ENCODE measurements around the gene ZNF697. TPM values are rescaled to one million over a fixed set of nuclear protein-coding genes. Genes with fewer than 3 reads are reported as not detected.

Gene ZNF697
- total and polyA plus RNA-seq, 10 of the 15 experiments (the other 5 are each of a cell fraction or from before 2014, with no cell fraction given), result 0.48 to 5.9 (median 3.0) TPM

GRCh38 chr1:119621705-119622104, 26.4 kb downstream of the ZNF697 start:
- DNase-seq (ENCODE audit: low read depth, low spot score), result no peak
- SMC1A ChIA-PET (ENCODE audit: uncharacterized antibody, unreplicated experiment), result interaction anchor here (1.0 to 1.9 kb wide), 2 partner anchors 41 to 53 kb away, joined by 4 to 10 read pairs; no protein-coding TSS in a partner anchor
- Histone ChIP-seq H3K4me2 (ENCODE audit: control insufficient read depth, insufficient read depth) (no peak overlapping the region), H3K27ac (ENCODE audit: control insufficient read depth, insufficient read depth) (no peak overlapping the region), H3K36me3 (ENCODE audit: control insufficient read depth in 2 of 2, insufficient read depth in 2 of 2, low read length in 1 of 2) (peaks cover 0 to 10% of the 10 kb centered on the region in 2 experiments; a peak in 2 of 4 replicates), H3K4me3 (no peak overlapping the region), H4K20me1 (ENCODE audit: control insufficient read depth, insufficient read depth) (no peaks in the 10 kb centered on the region), H2AFZ (ENCODE audit: control insufficient read depth, low read depth, low read length) (no peak overlapping the region), H3K4me1 (ENCODE audit: control insufficient read depth, insufficient read depth, low read length) (no peaks in the 10 kb centered on the region), H3K9me3 (replicated peaks; ENCODE audit: control insufficient read depth, insufficient read depth, low read length) (no peaks in the 10 kb centered on the region; the same call in 2 of the 3 replicates), H3K9ac (ENCODE audit: control insufficient read depth, insufficient read depth, low read length) (no peak overlapping the region), H3K27me3 (replicated peaks in 1 of 2; ENCODE audit: control insufficient read depth in 2 of 2, insufficient read depth in 2 of 2, low read length in 1 of 2) (no peaks in the 10 kb centered on the region), H3K79me2 (ENCODE audit: control insufficient read depth, insufficient read depth, low read length) (no peaks in the 10 kb centered on the region)
- POLR2A ChIA-PET, result interaction anchor here (0.5 to 1.3 kb wide), 2 partner anchors 41 to 1336 kb away, joined by 3 to 5 read pairs; no protein-coding TSS in a partner anchor
- RAD21 ChIA-PET (ENCODE audit: unreplicated experiment), result interaction anchor here (0.8 to 1.2 kb wide), 4 partner anchors 27 to 54 kb away, joined by 3 to 5 read pairs (median 3); partner anchors contain the start of gene ZNF697
- 54% methylated on average over 4 of the region's 4 CpGs for WGBS (ENCODE audit: insufficient coverage, insufficient replicate concordance, low lambda C conversion rate, missing lambda C conversion rate)
- intact Hi-C loops (cut with micrococcal nuclease; ENCODE audit: unreplicated experiment), result no loop called here
- in situ Hi-C loops (cut with MboI), result no loop called here
- CTCF ChIA-PET, result interaction anchor here (1.0 to 14.9 kb wide), 3 partner anchors 40 to 78 kb away, joined by 3 to 446 read pairs (median 4); no protein-coding TSS in a partner anchor
- no peak for ATAC-seq
- BruUV-seq (replicated peaks), result no TSS peak
- FAIRE-seq, result no peak
- TF ChIP-seq CTCF (IDR thresholded peaks at IDR 0.05 in 2 of 3, conservative IDR thresholded peaks at IDR 0.05 in 1 of 3; ENCODE audit: control insufficient read depth in 2 of 3, extremely low read depth in 1 of 3, insufficient read depth in 1 of 3, low read depth in 3 of 3, low read length in 3 of 3) (no peak), IKZF1 (conservative IDR thresholded peaks at IDR 0.05) (no peak), YBX1 (IDR thresholded peaks at IDR 0.05) (no peak), ATF2 (IDR thresholded peaks at IDR 0.05; ENCODE audit: low read length) (no peak), ZBTB4 (CRISPR knock-in tag; IDR thresholded peaks at IDR 0.05) (no peak), IRF5 (IDR thresholded peaks at IDR 0.05; ENCODE audit: borderline replicate concordance) (no peak), CHD1 (IDR thresholded peaks at IDR 0.05; ENCODE audit: low read depth, low read length) (no peak), ATF7 (IDR thresholded peaks at IDR 0.05; ENCODE audit: low read depth) (no peak), REST (IDR thresholded peaks at IDR 0.05; ENCODE audit: low read depth, low read length) (no peak), RB1 (IDR thresholded peaks at IDR 0.05; ENCODE audit: borderline replicate concordance) (no peak)

All from GM12878 (cell line).